ENCODE results near the gene TMEM40. TPM values are rescaled to one million over a fixed set of nuclear protein-coding genes. Genes with fewer than 3 reads are reported as not detected.
A peak's percentile ranks its signal among the peaks of the same experiment; 100 is the strongest.

Gene TMEM40
- total and polyA plus RNA-seq, 9 of the 15 experiments (the other 6 are each of a cell fraction or from before 2014, with no cell fraction given), result 0.11 to 0.31 (median 0.14) TPM; not detected in 6

- TF ChIP-seq RBM22 (IDR thresholded peaks at IDR 0.05; ENCODE audit: low read depth, low read length, poor library complexity, severe bottlenecking) (no peak), SETDB1 (IDR thresholded peaks at IDR 0.05; ENCODE audit: low read length) (no peak), RFX5 (IDR thresholded peaks at IDR 0.05; ENCODE audit: low read depth, low read length) (no peak), YY1 (IDR thresholded peaks at IDR 0.05; ENCODE audit: borderline replicate concordance in 1 of 3, control insufficient read depth in 1 of 3, extremely low read depth in 1 of 3, insufficient read depth in 3 of 3, insufficient read length in 1 of 3, insufficient replicate concordance in 2 of 3, low read depth in 1 of 3, low read length in 2 of 3) (no peak), ZNF583 (CRISPR knock-in tag; IDR thresholded peaks at IDR 0.05) (no peak), AFF4 (CRISPR knock-in tag; IDR thresholded peaks at IDR 0.05) (no peak), BMI1 (IDR thresholded peaks at IDR 0.05; ENCODE audit: low read length) (no peak), HMGN3 (IDR thresholded peaks at IDR 0.05; ENCODE audit: borderline replicate concordance, extremely low read depth, insufficient read length, low read depth, low read length) (no peak), FOXP4 (CRISPR knock-in tag; IDR thresholded peaks at IDR 0.05; ENCODE audit: borderline replicate concordance) (no peak), DLX4 (CRISPR knock-in tag; IDR thresholded peaks at IDR 0.05) (no peak), FOXA1 (IDR thresholded peaks at IDR 0.05; ENCODE audit: borderline replicate concordance) (no peak), ZNF696 (CRISPR knock-in tag; conservative IDR thresholded peaks at IDR 0.05) (no peak), CEBPZ (IDR thresholded peaks at IDR 0.05; ENCODE audit: borderline replicate concordance, low read depth, low read length) (no peak), PCBP1 (IDR thresholded peaks at IDR 0.05; ENCODE audit: low read depth, low read length, poor library complexity, severe bottlenecking) (no peak), PURB (CRISPR knock-in tag; IDR thresholded peaks at IDR 0.05; ENCODE audit: low read depth) (no peak), HCFC1 (IDR thresholded peaks at IDR 0.05; ENCODE audit: low read depth, low read length) (peak; percentile 28; the same call in 1 of the 2 replicates), ZNF174 (CRISPR knock-in tag; IDR thresholded peaks at IDR 0.05) (no peak), MTA1 (IDR thresholded peaks at IDR 0.05; ENCODE audit: borderline replicate concordance) (peak; percentile 82; the same call in 1 of the 2 replicates)
Observed at GRCh38 chr3:12716605-12717151, 42.4 kb downstream of the TMEM40 start (continued).
